HG03342 (cell line): ENCODE measurements around the gene KRT72.

Experiments used
- ATAC-seq: cut with Tn5 transposase; IDR thresholded peaks from one replicate; pipeline ENCODE4 v1.9.1; 2021; ENCODE audit warnings: mild to moderate bottlenecking, moderate library complexity; ENCODE audit not compliant: unreplicated experiment

Gene KRT72

DNA sequence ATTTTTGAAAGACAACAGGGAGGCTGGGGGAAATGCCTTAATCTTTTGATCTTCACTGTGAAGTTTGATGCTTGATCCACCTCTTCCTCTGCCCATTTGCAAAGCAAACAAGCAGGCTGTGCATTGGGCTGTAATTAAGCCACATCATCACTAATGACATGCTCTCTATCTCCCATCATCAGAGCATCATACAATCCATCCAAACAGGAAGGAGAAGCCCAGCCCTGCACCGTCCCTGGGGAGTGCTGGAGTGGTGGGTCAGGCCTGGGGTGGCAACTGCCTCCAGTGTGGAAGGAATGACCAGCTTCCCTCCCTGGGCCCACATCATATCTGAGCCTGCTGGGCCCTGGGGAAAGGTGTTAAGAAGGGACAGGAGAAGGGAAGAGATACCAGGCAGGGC is 20.8 kb downstream of the KRT72 start:
- ATAC-seq, result no peak

DNA sequence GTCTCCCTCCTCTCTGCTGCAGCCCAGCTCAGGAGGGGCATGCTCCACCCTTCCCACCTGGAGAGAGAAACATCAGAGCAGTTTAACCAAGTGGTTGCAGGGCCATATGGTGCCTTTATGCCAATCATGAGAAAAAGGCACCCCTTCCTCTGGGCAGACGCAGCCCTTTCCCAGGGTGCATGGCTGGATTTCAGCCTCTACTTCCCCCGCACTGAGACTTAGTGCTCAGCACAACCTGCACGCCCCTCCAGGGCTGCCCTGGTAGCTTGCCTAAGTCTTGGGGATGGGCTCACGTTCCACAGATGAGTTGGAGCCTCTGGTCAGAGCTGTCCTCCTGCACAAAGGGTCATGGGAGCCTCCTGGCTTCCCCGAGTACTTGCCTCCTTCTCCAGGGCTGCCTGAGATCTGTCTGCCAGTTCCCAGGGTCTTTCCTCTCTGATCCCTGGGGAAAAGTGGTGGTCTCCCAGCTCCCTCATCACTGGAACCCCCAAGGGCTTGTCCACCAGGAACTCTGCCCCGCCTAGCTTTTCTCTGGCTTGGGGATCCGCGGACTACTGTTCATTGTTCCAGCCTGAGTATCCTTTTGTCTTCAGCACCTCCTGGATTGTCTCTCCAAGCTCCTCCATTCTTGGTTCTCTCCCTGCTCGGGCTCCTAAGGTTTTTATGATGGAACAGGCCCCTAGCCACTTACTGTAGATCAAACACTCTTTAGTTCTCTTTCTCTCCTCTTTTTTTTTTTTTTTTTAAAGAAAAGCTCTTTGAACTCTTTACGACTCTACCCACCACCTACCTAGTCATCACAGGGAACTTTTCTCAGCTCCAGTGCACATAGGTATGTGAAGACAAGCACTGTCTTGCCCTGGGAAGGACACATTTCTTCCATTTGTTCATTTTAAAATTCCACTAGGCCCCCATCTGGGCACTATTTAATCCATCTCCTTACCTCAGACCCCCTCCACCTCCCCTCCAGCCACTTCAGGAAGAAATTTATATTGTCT is 21.5 kb downstream of the KRT72 start:
- ATAC-seq, result no peak

DNA sequence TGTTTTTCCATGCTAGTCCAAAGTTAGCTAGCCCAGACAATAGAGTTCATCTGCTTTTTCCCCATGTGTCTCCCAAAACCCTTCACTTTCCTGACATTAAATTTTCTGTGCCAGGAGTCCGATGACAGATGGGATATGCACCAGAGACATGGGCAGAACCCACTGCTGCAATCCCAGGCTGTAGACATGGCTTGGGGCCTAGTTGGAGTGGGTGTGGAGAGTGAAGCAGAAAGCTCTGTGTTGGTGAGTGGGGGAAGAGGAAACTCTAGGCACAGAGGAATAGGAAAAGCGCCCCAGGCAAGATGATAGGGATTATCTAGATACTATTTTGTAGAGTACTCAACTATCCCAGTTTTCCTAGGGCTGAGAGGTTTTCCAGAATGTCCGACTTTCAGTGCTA is 22.8 kb downstream of the KRT72 start:
- ATAC-seq, result no peak

DNA sequence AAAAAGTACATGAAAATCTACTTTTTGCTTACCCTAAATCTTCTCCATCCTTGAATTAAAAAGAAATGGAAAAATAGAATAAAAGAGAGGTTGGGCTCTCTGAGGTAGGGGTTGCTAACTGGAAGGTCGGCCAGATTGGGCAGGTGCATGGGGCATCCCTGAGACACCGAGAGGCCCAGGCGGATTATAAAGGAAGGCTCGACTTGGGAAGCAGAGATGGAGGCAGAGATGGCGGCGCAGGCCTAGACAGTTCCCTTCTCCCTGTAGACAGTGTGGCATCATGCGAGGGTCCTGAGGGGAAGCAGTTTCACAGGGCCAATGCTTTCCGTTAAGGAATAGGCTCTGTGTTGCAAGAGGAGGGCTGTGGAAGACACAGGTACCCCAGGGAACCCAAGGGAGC is 23.9 kb downstream of the KRT72 start:
- ATAC-seq, result no peak

DNA sequence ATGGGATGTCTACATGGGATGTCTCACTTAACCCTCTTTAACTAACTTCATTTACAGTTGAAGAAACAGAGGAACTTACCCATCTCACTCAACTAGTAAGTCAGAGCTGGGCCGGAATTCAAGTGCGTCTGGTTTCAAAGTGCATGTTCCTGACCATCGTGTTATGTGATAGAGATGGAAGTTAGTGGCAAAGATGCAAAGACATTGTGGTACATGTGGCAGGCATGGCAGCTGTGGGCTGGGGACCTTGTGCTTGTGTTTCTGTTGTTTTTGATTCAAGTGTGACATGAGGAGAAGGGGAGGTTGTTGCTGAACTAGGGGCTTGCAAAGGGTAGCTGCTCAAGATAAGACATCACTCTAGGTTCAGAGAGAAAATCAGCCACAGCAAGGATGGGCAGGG is 25.3 kb downstream of the KRT72 start:
- no peak for ATAC-seq

DNA sequence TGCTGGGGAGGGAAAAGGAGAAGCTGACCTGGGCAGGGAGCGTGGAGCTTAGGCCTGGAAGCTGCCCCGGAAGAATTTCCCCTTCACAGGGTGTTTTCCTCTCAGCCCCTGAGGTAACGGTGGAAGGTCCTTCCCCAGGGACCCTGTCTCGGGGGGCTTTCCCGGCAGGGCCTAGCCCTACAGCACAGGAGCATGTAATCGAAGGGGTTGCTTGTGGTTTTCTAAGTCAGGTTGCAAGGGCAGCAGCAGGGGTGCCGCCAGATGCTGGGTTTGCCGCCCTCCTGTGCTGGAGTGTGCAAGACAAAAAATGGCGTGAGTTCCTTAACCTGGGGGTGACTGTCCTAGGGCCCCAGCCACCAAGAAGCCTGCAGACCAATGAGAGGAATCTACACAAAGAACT is 26.0 kb downstream of the KRT72 start:
- no peak for ATAC-seq

DNA sequence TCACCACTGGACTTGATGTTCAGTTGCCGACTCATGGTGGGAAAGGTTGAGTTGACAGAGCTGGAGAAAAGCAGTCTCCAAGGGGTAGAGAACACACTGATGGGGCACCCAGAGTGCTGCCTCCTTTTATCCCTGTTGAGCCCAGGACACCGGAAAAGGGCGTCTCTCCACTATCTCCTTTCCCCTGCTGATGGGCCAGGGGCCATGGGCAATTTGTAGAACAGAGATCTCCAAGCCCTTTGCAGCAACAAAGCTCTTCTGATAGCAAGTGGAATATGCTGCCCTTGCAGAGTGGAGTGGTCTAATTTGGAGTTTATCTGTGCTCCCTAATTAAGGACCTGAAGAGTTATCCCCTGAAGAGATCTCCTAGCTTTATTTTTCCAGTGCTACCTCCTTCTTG is 27.5 kb downstream of the KRT72 start, which contains the start of gene KRT74:
TSS of gene KRT74 (minus strand) at position 101 of the 400 bp plus-strand sequence. CDS start at position 35, 66 bp downstream.
- no peak for ATAC-seq

DNA sequence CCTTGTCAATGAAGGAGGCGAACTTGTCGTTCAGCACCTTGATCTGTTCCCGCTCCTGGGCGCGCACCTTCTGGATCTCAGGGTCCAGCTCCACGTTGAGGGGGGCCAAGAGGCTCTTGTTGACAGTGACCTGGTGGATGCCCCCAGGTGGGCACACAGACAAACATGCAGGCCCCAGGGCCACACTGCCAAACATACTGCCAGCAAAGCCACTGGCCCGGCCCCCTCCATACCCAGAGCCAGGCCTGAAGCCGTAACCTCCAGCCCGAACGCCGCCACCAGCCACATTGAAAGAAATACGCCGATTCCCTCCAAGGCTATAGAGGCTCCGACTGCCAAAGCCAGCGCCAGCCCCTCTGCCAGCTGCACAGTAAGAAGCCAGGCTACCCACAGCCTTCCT is 28.0 kb downstream of the KRT72 start:
- ATAC-seq, result no peak

DNA sequence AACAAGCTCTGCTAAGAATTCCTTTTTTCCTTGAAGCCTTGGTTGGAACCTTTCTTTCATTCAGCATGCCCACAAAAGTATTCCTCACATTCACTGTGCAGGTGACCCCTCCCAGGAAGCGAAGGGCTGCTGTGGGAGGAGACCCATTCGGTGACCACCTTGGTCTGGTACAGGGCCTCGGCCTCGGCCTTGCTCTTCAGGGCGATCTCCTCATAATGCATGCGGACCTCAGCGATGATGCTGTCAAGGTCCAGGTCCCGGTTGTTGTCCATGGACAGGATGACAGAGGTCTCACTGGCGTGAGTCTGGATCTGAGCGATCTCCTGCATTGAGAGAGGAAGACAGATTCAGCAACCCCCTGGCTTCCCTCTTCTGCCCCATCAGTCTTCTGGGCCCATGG is 30.8 kb downstream of the KRT72 start:
- ATAC-seq, result no peak

DNA sequence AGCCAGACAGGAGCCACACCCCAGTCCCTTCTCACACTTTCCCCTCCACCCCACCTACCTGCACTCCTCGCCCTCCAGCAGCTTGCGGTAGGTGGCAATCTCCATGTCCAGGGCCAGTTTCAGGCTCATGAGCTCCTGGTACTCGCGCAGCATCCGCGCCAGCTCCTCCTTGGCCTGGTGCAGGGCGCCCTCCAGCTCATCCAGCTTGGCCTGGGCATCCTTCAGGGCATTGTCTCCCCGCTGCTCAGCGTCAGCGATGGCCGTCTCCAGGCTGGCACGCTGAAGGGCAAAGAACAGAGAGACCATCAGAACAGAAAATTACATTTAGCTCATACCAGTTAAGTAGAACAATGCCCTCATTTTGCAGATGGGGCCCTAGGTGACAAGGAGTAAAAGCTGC is 33.2 kb downstream of the KRT72 start:
- ATAC-seq, result no peak

DNA sequence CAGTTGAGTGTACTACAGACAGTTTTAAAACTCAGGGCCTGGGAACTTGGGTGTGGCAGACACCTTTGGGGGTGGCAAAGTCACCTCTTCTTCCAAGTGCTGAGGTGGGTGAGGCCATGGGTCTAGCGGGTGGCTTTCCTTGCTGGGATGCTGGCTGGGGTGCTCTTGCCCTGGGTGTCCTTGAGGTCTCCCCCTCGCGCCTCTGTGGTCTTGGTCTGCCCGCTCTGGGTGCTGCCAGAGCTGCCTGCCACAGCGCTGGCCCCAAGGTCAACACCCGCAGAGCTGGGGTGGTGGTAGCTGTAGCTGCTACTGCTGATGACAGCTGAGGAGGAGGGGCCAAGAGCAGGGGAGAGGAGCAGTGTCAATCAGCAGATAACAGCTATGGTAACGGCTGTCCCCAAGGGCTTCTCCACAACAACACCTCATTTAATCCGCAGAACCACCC is 34.4 kb downstream of the KRT72 start:
- ATAC-seq, result no peak

DNA sequence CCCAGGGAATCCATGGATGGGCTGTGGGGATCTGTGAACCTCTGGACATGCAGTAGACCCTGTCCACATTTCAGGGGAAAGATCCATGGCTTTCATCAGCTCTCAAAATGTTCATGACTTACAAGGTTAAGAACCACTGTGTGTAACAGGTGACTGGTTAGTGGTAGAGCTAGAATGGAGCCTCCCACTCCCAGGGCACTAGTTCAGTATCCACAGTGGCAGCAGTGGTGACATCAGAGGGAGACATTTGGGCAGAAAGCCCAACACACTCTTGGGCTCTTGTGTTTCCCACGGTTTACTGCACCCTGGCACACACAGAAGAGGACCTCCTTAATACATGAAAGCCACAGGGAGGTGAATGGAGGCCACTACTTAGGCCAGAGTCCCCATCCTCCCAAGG is 36.7 kb downstream of the KRT72 start:
- no peak for ATAC-seq

DNA sequence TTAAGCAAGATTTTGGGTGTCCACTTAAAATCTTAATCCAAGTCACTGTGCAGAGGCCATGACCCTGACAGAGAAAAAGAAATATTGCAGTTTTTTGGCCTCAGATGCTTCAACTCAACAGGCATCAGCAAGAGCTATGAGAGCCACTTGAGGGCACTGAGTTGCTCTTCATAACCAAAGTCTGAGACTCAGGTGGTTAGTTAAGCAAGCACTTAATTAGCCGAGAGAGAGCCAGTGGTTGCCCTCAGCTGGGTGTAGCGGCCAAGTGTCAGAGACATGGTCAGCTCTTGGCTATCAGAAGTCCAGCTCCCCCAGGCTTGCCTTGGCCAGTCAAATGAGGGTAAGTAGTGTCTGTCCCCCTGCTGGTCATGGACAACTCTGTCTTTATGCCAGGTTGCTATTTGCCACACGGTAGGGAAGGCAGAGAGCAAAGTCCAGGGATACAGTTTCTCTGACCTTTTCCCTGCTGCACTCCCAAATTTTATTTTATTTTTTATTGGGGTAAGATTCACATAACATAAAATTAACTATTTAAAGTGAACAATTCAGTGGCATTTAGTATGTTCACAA is 39.3 kb downstream of the KRT72 start:
- ATAC-seq, result no peak

DNA sequence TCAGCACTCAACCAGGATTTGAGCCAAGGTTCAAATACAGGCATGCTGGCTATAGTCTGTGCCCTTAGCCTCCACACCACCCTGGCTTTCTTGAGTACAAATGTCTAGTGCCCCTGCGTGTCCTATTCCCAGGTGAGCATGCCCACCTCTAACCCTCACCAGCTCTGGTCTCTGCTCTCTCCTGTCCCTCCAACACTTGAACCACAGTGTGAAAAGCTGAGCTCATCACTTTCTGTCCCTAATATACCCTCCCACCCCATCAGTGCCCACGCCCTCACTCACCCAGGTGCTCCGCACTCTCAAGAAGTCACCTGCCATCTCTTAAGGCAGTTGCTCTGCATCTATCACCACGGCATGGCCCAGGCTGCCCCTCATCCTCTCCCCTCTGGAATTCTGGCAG is 41.3 kb downstream of the KRT72 start:
- no peak for ATAC-seq

DNA sequence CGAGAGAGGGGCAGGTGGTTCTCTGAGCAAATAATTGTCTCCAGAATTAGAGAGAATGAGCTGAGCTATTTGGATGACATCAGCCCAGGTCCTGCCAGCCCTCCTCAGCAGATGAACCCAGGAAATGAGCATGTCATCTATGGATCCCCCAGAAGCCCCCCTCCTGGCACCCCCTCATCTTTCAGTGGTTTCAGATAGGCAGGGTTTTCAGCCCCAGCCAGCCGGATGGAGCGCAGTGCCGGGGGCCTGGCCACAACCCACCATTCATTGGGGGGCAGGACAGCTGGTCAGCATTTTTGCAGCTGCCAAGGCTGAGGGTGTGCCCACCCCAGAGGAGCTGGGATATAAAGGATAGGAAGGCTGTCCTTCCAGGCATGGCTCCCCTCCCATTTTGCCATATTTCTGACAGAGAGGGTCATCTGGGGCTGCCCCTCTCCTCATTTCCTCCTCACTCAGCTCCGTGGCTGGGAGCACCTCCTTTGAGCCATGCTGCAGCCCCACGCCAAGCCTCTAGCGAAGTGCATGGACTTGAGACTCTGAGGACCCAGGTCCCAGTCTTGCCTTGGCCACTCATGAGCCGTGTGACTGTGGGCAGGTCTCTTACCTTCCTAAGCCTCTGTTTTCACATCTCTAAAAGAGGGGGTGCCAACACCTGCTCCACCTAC is 42.4 kb downstream of the KRT72 start:
- ATAC-seq, result no peak

DNA sequence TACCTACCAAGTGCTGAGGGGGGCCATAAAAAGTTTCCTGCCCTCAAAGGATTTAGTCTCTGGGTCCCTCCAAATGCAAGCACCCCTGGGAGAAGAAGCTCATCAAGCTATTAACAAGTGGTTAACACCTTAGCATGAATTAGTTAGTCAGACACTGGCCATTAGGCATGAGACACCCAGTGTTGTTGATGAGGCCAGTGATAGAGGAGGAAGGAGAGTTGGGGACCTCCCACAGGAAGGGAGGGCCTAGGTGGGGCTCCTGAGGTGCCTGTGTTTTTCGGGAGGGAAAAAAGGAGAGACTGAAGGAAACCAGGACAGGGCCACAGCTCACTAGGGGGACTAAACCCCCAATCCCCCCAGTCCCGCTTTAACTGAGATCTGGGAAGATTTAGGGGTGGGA is 43.8 kb downstream of the KRT72 start:
- no peak for ATAC-seq

DNA sequence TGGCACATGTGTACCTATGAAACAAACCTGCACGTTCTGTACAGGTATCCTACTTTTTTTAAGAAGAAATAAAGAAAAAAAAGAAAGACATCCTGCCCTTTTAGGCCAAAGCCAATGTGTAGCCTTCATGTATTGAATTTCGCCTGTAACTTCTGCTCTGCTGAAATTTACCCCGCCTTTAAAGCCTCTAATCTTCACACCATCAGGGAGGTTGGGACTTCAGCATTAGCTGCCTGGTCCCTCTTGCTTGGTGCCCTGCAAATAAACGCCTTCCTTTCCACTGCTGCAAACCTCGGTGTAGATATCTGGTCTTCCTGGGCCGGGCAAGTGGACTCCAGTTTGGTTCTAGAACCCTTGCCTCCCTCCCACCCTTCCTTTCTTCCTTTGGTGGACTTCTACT is 45.7 kb downstream of the KRT72 start:
- ATAC-seq, result no peak

DNA sequence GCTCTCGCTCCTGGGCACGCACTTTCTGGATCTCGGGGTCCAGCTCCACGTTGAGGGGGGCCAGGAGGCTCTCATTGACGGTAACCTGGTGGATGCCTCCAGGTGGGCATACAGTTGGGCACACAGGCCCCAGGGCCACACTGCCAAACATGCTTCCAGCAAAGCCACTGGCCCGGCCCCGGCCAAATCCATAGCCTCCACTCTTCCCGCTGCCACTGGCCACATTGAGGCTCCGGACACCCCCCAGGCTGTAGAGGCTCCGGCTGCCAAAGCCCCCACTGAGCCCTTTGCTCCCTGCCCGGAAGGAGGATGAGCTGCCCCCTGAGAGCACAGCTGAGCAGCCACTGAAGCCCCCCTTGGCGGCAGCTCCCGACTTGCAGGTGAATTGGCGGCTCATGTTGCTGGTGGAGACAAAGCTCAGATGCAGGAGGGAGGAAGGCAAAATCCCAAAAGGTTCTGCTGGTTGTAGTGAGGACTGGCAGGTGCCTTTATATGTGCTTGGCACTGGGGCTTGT is 48.5 kb downstream of the KRT72 start, which contains the start of gene KRT71:
TSS of gene KRT71 (minus strand) at position 465 of the 515 bp plus-strand sequence. CDS start at position 397, 68 bp downstream.
- no peak for ATAC-seq

DNA sequence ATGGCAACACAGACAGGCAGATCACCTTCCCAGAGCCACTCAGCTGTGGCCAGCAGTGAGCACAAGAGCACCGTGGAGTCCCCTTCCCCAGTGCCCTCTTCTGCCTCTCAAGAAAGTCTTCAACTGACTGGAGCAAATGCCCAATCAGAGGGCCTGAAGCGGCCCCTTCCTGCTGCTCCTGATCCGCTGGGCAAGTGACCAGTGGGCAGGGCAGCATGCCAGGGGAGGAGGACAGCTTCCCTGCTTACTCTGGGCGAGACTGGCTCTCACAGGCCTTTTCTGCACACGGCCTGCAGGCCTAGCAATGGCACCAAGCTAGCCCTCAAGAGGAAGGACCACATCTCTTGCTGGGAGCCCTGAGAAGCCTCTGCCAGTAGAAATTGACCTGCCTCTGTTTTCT is 49.2 kb downstream of the KRT72 start:
- ATAC-seq, result no peak

DNA sequence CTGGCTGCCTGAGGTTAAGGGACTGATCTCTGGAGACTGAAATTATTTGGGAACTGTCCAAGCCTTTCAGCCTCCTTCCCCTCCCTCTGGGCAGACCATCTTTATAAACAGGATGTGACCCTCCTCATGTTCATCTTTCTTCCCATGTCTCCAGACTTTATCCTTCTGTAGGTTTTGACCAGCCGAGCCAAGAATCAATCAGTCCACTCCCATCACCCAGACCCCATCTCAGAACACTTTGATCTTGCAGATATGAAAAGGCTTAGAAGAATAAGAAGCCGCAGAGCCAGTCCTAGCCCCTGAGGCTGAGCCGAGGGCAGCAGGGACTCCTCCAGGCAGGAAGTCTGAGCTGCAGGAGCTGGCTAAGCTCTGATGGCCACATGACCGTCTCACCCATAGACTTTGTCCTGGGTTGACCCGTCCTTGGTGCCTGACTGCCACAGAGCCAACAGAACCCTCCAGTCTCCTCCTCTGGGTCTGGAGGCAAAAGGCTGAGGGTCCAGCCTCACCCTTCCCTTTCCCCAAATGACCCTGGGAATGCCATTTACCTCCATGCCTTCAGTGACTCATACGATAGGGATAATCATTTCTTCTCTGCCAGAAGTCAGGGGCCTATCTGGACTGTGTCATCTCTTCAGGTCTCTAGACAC is 49.9 kb downstream of the KRT72 start:
- ATAC-seq, result no peak

DNA sequence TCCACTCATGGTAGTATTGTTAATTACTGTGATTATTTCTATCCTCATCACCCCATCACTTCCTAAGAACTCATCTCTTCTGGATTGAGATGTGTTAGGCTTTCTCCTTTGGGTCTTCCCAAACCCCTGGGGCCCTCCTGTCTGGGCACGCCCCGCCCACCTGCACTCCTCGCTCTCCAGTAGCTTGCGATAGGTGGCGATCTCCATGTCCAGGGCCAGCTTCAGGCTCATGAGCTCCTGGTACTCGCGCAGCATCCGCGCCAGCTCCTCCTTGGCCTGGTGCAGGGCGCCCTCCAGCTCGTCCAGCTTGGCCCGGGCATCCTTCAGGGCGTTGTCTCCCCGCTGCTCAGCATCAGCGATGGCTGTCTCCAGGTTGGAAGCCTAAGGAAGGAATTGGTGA is 55.1 kb downstream of the KRT72 start:
- no peak for ATAC-seq
